OCI-LY7 (cell line): ENCODE measurements around the gene ASS1. TPM values are rescaled to one million over a fixed set of nuclear protein-coding genes. Genes with fewer than 3 reads are reported as not detected.
A peak's percentile ranks its signal among the peaks of the same experiment; 100 is the strongest.

Experiments
- BruUV-seq: library from RNA; stranded (reverse); fragments of 400-500 nt; replicated peaks from 2 replicates; lab custom pipeline; 2021; lab: Mats Ljungman, UMichigan
- CTCF ChIA-PET: fragments of 300-600 bp; sonication (Branson Sonifier 250); formaldehyde crosslinking; loops from one replicate; lab custom pipeline; 2022; ENCODE audit warnings: antibody characterized with exemption; ENCODE audit not compliant: unreplicated experiment; lab: Charles Lee
- POLR2A ChIA-PET: fragments of 300-600 bp; sonication (Branson Sonifier 250); formaldehyde crosslinking; loops from one replicate; lab custom pipeline; 2022; ENCODE audit warnings: antibody characterized with exemption; lab: Charles Lee
- DNase-seq: peaks from one replicate; pipeline ENCODE4 v3.0.0-alpha.2; 2015; ENCODE audit warnings: low spot score
- H2AFZ ChIP-seq: fragments of 200-600 bp; sonication (generic), shearing (Covaris generic); 2 replicates; pipeline ENCODE4 v1.6.1; 2014; ENCODE audit warnings: mild to moderate bottlenecking, antibody characterized with exemption, low read length, moderate library complexity
- H3K27ac ChIP-seq: fragments of 200-600 bp; sonication (generic); 2 replicates; pipeline ENCODE4 v1.5.1; 2014; ENCODE audit warnings: mixed run types, low read depth, mild to moderate bottlenecking, moderate library complexity, low read length, inconsistent platforms; ENCODE audit not compliant: poor library complexity, severe bottlenecking
- H3K36me3 ChIP-seq: fragments of 200-600 bp; sonication (generic); 2 replicates; pipeline ENCODE4 v1.6.1; 2014; ENCODE audit warnings: mild to moderate bottlenecking, antibody characterized with exemption, low read length, moderate library complexity, mixed read lengths; ENCODE audit not compliant: insufficient read depth
- H3K4me1 ChIP-seq: fragments of 200-600 bp; sonication (generic); 2 replicates; pipeline ENCODE4 v1.5.1; 2014; ENCODE audit warnings: mild to moderate bottlenecking, low read length; ENCODE audit not compliant: insufficient read depth, poor library complexity, severe bottlenecking
- H3K4me2 ChIP-seq: fragments of 200-600 bp; sonication (generic); 2 replicates; pipeline ENCODE4 v1.6.1; 2014; ENCODE audit warnings: mild to moderate bottlenecking, low read length
- H3K4me3 ChIP-seq: fragments of 200-600 bp; sonication (generic); 2 replicates; pipeline ENCODE4 v1.5.1; 2014; ENCODE audit warnings: mild to moderate bottlenecking, low read depth, low read length; ENCODE audit not compliant: poor library complexity, severe bottlenecking
- H3K79me2 ChIP-seq: fragments of 200-600 bp; sonication (generic); 2 replicates; pipeline ENCODE4 v1.6.1; 2016; ENCODE audit warnings: low read depth, mild to moderate bottlenecking, low read length, moderate library complexity, mixed read lengths; ENCODE audit not compliant: insufficient read depth
- H3K9me2 ChIP-seq: fragments of 200-600 bp; sonication (generic); 2 replicates; pipeline ENCODE4 v1.6.1; 2016; ENCODE audit warnings: mild to moderate bottlenecking, low read length, mixed read lengths; ENCODE audit not compliant: insufficient read depth
- H3K9me3 ChIP-seq: fragments of 200-600 bp; sonication (generic); 2 replicates; pipeline ENCODE4 v1.6.1; 2014; ENCODE audit warnings: mild to moderate bottlenecking, mixed run types, low read length, mixed read lengths
- H4K20me1 ChIP-seq: fragments of 200-600 bp; sonication (generic); 2 replicates; pipeline ENCODE4 v1.6.1; 2014; ENCODE audit warnings: mild to moderate bottlenecking, antibody characterized with exemption, low read length, moderate library complexity, mixed read lengths; ENCODE audit not compliant: insufficient read depth
- CTCF ChIP-seq: fragments of 200-600 bp; sonication (generic); conservative IDR thresholded peaks from 2 replicates; pipeline ENCODE4 v1.5.1; 2014; ENCODE audit warnings: mild to moderate bottlenecking, antibody characterized with exemption, low read length, moderate library complexity, mixed read lengths
- EZH2phosphoT487 ChIP-seq: fragments of 200-600 bp; sonication (generic); IDR thresholded peaks from 2 replicates; pipeline ENCODE4 v1.6.1; 2018; ENCODE audit warnings: low read depth, borderline replicate concordance, mild to moderate bottlenecking, mixed run types, antibody characterized with exemption, low read length, moderate library complexity, mixed read lengths
- intact Hi-C: fragments of 100-400 bp; cut with micrococcal nuclease; formaldehyde crosslinking; loops from one replicate; pipeline ENCODE4 v1.10.0; 2022; ENCODE audit not compliant: unreplicated experiment
- total RNA-seq, 2 experiments: library from RNA; depleted of rRNA in 1 of 2; stranded (reverse); fragments of >200 nt in 1 of 2; shearing (Covaris generic) in 1 of 2; gene quantifications; 2 replicates each; pipeline ENCODE4 v1.2.3, GENCODE V29; 2014 to 2022

The ASS1 gene
- total RNA-seq, 2 experiments from 2014 or later: 0.70 to 16.3 TPM

GRCh38 chr9:130446101-130446861 is 1.5 kb downstream of the ASS1 start:
- Histone ChIP-seq H3K4me3 (no peak overlapping the region), H3K79me2 (no peaks in the 10 kb centered on the region), H3K9me2 (no peaks in the 10 kb centered on the region), H3K4me1 (peaks cover 9% of the 10 kb centered on the region), H3K9me3 (peaks cover 7% of the 10 kb centered on the region; the same call in 1 of the 2 replicates), H4K20me1 (no peaks in the 10 kb centered on the region), H2AFZ (no peak overlapping the region), H3K27ac (no peak overlapping the region), H3K4me2 (no peak overlapping the region), H3K36me3 (no peaks in the 10 kb centered on the region)
- no TSS peak for BruUV-seq
- POLR2A ChIA-PET: no interaction called here
- no peak for DNase-seq
- intact Hi-C loops: no loop called here
- TF ChIP-seq CTCF: no peak
- no peak for TF ChIP-seq EZH2phosphoT487
- CTCF ChIA-PET: no interaction called here

GRCh38 chr9:130447193-130447816 is 2.5 kb downstream of the ASS1 start:
- intact Hi-C loops: no loop called here
- Histone ChIP-seq H3K79me2 (no peaks in the 10 kb centered on the region), H3K4me1 (peaks cover 9% of the 10 kb centered on the region), H3K9me2 (no peaks in the 10 kb centered on the region), H3K4me2 (0 out of 2 replicates have a peak overlapping the region, but pooled peaks have one; percentile 6), H3K9me3 (no peaks in the 10 kb centered on the region), H3K4me3 (no peak overlapping the region), H3K36me3 (no peaks in the 10 kb centered on the region), H2AFZ (peak overlapping the region; percentile 29; the same call in 1 of the 2 replicates), H4K20me1 (no peaks in the 10 kb centered on the region), H3K27ac (no peak overlapping the region)
- ChIA-PET CTCF (no interaction called here), POLR2A (no interaction called here)
- no peak for TF ChIP-seq CTCF
- TF ChIP-seq EZH2phosphoT487: no peak
- DNase-seq: no peak
- no TSS peak for BruUV-seq
